Measurements from ENCODE around the gene RPL7A.

Gene RPL7A

GRCh38 chr9:133349965-133350616 is 2.1 kb downstream of the RPL7A start:
- DNase-seq = no peak

GRCh38 chr9:133351526-133351907 is 3.5 kb downstream of the RPL7A start:
- no peak for DNase-seq

- DNase-seq = peak in 1 of 5 donors; percentile 33
Observed at GRCh38 chr9:133351908-133352634, 4.1 kb downstream of the RPL7A start.

- DNase-seq = no peak
Observed at GRCh38 chr9:133352635-133353340, 4.8 kb downstream of the RPL7A start.

- no peak for DNase-seq
Observed at GRCh38 chr9:133353548-133353947, 5.5 kb downstream of the RPL7A start.

- DNase-seq = no peak
Observed at GRCh38 chr9:133354766-133355165, 6.7 kb downstream of the RPL7A start.

- DNase-seq = no peak
Observed at GRCh38 chr9:133355881-133356357, 7.9 kb downstream of the RPL7A start.

GRCh38 chr9:133356391-133357091 is 8.5 kb downstream of the RPL7A start, which contains the start of the genes SURF1 and SURF2:
SURF1 (minus strand) TSS chr9:133356487; CDS start chr9:133356453, 34 bp downstream.
SURF2 (plus strand) TSS chr9:133356550; CDS start chr9:133356593, 43 bp downstream.
- peak; percentile 81 to 91 (median 86) for DNase-seq

GRCh38 chr9:133357656-133358055 is 9.6 kb downstream of the RPL7A start:
- no peak for DNase-seq

- no peak for DNase-seq
Observed at GRCh38 chr9:133359399-133360175, 11.6 kb downstream of the RPL7A start.

- no peak for DNase-seq
Observed at GRCh38 chr9:133360400-133361393, 12.7 kb downstream of the RPL7A start.

GRCh38 chr9:133361507-133362092 is 13.6 kb downstream of the RPL7A start:
- DNase-seq = no peak

- no peak for DNase-seq
Observed at GRCh38 chr9:133362359-133363044, 14.5 kb downstream of the RPL7A start.

- no peak for DNase-seq
Observed at GRCh38 chr9:133366435-133366834, 18.4 kb downstream of the RPL7A start.

- DNase-seq = no peak
Observed at GRCh38 chr9:133367221-133367620, 19.2 kb downstream of the RPL7A start.

GRCh38 chr9:133367778-133368177 is 19.8 kb downstream of the RPL7A start:
- no peak for DNase-seq

- no peak for DNase-seq
Observed at GRCh38 chr9:133368249-133368881, 20.3 kb downstream of the RPL7A start.

GRCh38 chr9:133369422-133369821 is 21.4 kb downstream of the RPL7A start:
- DNase-seq = no peak

- DNase-seq = peak in 1 of 5 donors; percentile 35
Observed at GRCh38 chr9:133369933-133370332, 21.9 kb downstream of the RPL7A start.
